K562 (cell line): ENCODE results near the gene UNC119. TPM values are rescaled to one million over a fixed set of nuclear protein-coding genes. Genes with fewer than 3 reads are reported as not detected.

Experiments
- ATAC-seq: fragments of 200-7000 bp; cut with Tn5 transposase; 3 replicates; pipeline ENCODE4 v1.9.1; 2020; ENCODE audit warnings: moderate library complexity
- BruUV-seq: library from RNA; stranded (reverse); fragments of 400-500 nt; replicated peaks from 2 replicates; lab custom pipeline; 2021; lab: Mats Ljungman, UMichigan
- CTCF ChIA-PET: fragments of 300-600 bp; formaldehyde crosslinking; extraction: SDS; loops from one replicate; lab custom pipeline; 2021; ENCODE audit warnings: low intra/inter-chr PET ratio; lab: Yijun Ruan, JAX
- POLR2A ChIA-PET: fragments of 300-600, 350-650 bp; sonication (Branson Sonifier 250); formaldehyde crosslinking; extraction: SDS; loops from one replicate; lab custom pipeline; 2021; ENCODE audit warnings: antibody characterized with exemption, inconsistent platforms; lab: Yijun Ruan, JAX
- DNase-seq, 4 experiments: peaks; one replicate each; pipeline versions ENCODE4 v3.0.0 to v3.0.0-alpha.2; 2011 to 2018; ENCODE audit warnings: low spot score in 3 of 4, mixed read lengths in 3 of 4; ENCODE audit errors: extremely low read depth in 1 of 4
- FAIRE-seq: peaks from 2 replicates; lab custom pipeline; 2011; peaks lifted over from hg19 to GRCh38; lab: Jason Lieb, UNC
- H2AFZ ChIP-seq: 2 replicates; pipeline ENCODE4 v1.6.0; 2011; ENCODE audit warnings: low read depth, low read length, control low read depth, inconsistent platforms
- H3K27ac ChIP-seq: fragments of 200-600 bp; 3 replicates; pipeline ENCODE4 v1.8.0; 2011; ENCODE audit warnings: low read depth, mild to moderate bottlenecking, control low read depth, inconsistent platforms, low read length, moderate library complexity, mixed read lengths; ENCODE audit errors: extremely low read depth
- H3K27me3 ChIP-seq, 2 experiments: fragments of 300-600 bp in 1 of 2; 2 replicates in 1 of 2; 3 replicates in 1 of 2; pipeline versions ENCODE4 v1.6.0 to v1.8.0; 2011; ENCODE audit warnings: inconsistent platforms in 2 of 2, low read length in 2 of 2, mild to moderate bottlenecking in 1 of 2, mixed read lengths in 1 of 2, moderate library complexity in 1 of 2; ENCODE audit not compliant: control insufficient read depth in 2 of 2, insufficient read depth in 2 of 2
- H3K36me3 ChIP-seq: fragments of 300-600 bp; 3 replicates; pipeline ENCODE4 v1.8.0; 2011; ENCODE audit warnings: mild to moderate bottlenecking, low read length, inconsistent platforms; ENCODE audit not compliant: control insufficient read depth, insufficient read depth
- H3K4me1 ChIP-seq, 2 experiments: fragments of 200-600 bp in 1 of 2; replicated peaks in 1 of 2; 2 replicates in 1 of 2; 3 replicates in 1 of 2; pipeline versions ENCODE4 v1.5.1 to v1.8.0; 2011; ENCODE audit warnings: inconsistent platforms in 2 of 2, low read length in 2 of 2, mild to moderate bottlenecking in 1 of 2, mixed read lengths in 1 of 2, moderate library complexity in 1 of 2; ENCODE audit not compliant: control insufficient read depth in 2 of 2, insufficient read depth in 2 of 2
- H3K4me2 ChIP-seq: 2 replicates; pipeline ENCODE4 v1.6.1; 2011; ENCODE audit warnings: low read length, control low read depth, inconsistent platforms, mixed read lengths; ENCODE audit not compliant: insufficient read depth
- H3K4me3 ChIP-seq: fragments of 200-600 bp; sonication (generic), shearing (Covaris generic); 2 replicates; pipeline ENCODE4 v1.5.1; 2016; ENCODE audit warnings: control low read depth, inconsistent platforms
- H3K79me2 ChIP-seq: fragments of 200-600 bp; 3 replicates; pipeline ENCODE4 v1.8.0; 2011; ENCODE audit warnings: low read length, inconsistent platforms; ENCODE audit not compliant: control insufficient read depth, insufficient read depth
- H3K9ac ChIP-seq, 2 experiments: 2 replicates each; pipeline versions ENCODE4 v1.6.0 to v1.6.1; 2011; ENCODE audit warnings: low read depth in 2 of 2, low read length in 2 of 2, control low read depth in 1 of 2, inconsistent platforms in 1 of 2, mild to moderate bottlenecking in 1 of 2, mixed read lengths in 1 of 2; ENCODE audit not compliant: insufficient read depth in 1 of 2
- H3K9me1 ChIP-seq: one replicate; pipeline ENCODE4 v1.6.0; 2011; ENCODE audit warnings: inconsistent platforms, mild to moderate bottlenecking, low read length, moderate library complexity; ENCODE audit not compliant: control insufficient read depth, insufficient read depth
- H3K9me3 ChIP-seq: replicated peaks from 2 replicates; pipeline ENCODE4 v1.5.1; 2011; ENCODE audit warnings: low read depth, low read length, inconsistent platforms; ENCODE audit not compliant: control insufficient read depth, insufficient read depth
- H4K20me1 ChIP-seq: replicated peaks from 2 replicates; pipeline ENCODE4 v1.6.1; 2011; ENCODE audit warnings: low read length, inconsistent platforms, mixed read lengths; ENCODE audit not compliant: control insufficient read depth, insufficient read depth
- ZNF184 ChIP-seq: sonication (generic); formaldehyde crosslinking; IDR thresholded peaks from 2 replicates; pipeline ENCODE4 v1.5.0; 2020; ENCODE audit warnings: missing genetic modification reagents
- ZNF408 ChIP-seq: fragments of 250-450 bp; sonication (Bioruptor Pico); IDR thresholded peaks from 2 replicates; pipeline ENCODE4 v1.4.0; 2020; ENCODE audit warnings: low read depth, mild to moderate bottlenecking, moderate library complexity
- WGBS: fragments of 100-300 bp; shearing (Covaris generic); methylation state at CpG from one replicate; pipeline ENCODE4 v1.1.6; 2016; ENCODE audit warnings: low coverage, mixed read lengths; ENCODE audit not compliant: insufficient coverage; ENCODE audit errors: missing lambda C conversion rate; 5-methylcytosine and 5-hydroxymethylcytosine counted together
- in situ Hi-C: fragments of 300-500 bp; cut with MboI; formaldehyde crosslinking; loops from 4 replicates; pipeline ENCODE4 v1.15.0; 2018; ENCODE audit warnings: inconsistent platforms, mixed read lengths
- intact Hi-C: fragments of 100-400 bp; cut with micrococcal nuclease; formaldehyde crosslinking; loops from 2 replicates; pipeline ENCODE4 v1.14.2; 2022
- polyA plus RNA-seq, 8 experiments: library from polyadenylated mRNA; depleted of rRNA in 4 of 8; stranded (reverse) in 5 of 8; unstranded in 3 of 8; fragments of >200 nt; fragmentation: Nextera tagmentation in 2 of 8; fragmentation: Illumina TruSeq in 1 of 8; extraction: Ambion mirVana in 2 of 8; extraction: Trizol in 1 of 8; gene quantifications; 2 replicates each; pipeline versions ENCODE4 v1.2.1 to v1.2.3, GENCODE V29; 2011 to 2014; ENCODE audit warnings: inconsistent platforms in 1 of 8, missing spikeins in 1 of 8
- total RNA-seq, 7 experiments: library from RNA; depleted of rRNA in 6 of 7; stranded (reverse); fragments of >200 nt in 6 of 7; fragmentation: Illumina TruSeq in 2 of 7; extraction: Trizol in 2 of 7; gene quantifications; 2 replicates each; pipeline versions ENCODE4 v1.2.1 to v1.2.3, GENCODE V29; 2011 to 2021; ENCODE audit warnings: low replicate concordance in 1 of 7
- TF ChIP-seq, protein P1 (sequence below), 3 experiments: IDR thresholded peaks in 2 of 3; conservative IDR thresholded peaks in 1 of 3; 2 replicates each; pipeline ENCODE4 v1.5.1; 2011 to 2012; ENCODE audit warnings: low read length in 3 of 3, mild to moderate bottlenecking in 3 of 3, control low read depth in 2 of 3, improper control_type of control experiment in 1 of 3, inconsistent platforms in 1 of 3, low read depth in 1 of 3, mixed read lengths in 1 of 3, moderate library complexity in 1 of 3; ENCODE audit not compliant: insufficient read depth in 2 of 3
- TF ChIP-seq, protein P2 (sequence below): fragments of 450-650 bp; IDR thresholded peaks from 2 replicates; pipeline ENCODE4 v1.6.1; 2018; ENCODE audit warnings: mild to moderate bottlenecking, low read depth; ENCODE audit not compliant: partially characterized antibody
- TF ChIP-seq, protein P3 (sequence below): fragments of 450-650 bp; conservative IDR thresholded peaks from 2 replicates; pipeline ENCODE4 v1.6.1; 2016; ENCODE audit warnings: missing genetic modification characterization, low read depth, mild to moderate bottlenecking, control low read depth, missing compliant biosample characterization

Gene UNC119
- total and polyA plus RNA-seq, 9 of the 15 experiments (the other 6 are each of a cell fraction or from before 2014, with no cell fraction given): 0.37 to 47.7 (median 16.3) TPM

DNA sequence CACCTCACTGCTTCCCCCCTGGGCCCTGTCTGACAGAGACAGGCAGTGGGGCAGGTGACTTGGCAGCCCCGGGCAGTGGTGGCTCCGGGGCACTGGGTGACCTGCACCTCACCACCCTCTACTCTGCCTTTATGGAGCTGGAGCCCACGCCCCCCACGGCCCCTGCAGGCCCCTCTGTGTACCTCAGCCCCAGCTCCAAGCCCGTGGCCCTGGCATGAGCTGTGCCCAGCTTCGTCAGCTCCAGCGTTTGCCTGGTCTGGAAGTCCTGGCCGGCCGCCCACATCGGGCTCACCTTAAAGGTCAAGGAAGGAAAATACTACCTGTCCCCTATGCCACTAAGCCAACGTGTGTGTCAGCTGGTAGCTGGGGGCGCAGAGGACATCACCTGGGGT lies 15.2 kb downstream of the UNC119 start:
- ChIA-PET POLR2A (interaction anchor here (1.1 kb wide), 2 partner anchors 14 to 18 kb away, joined by 4 to 5 read pairs; no protein-coding TSS in a partner anchor), CTCF (no interaction called here)
- H3K4me3 ChIP-seq: no peak overlapping the region
- H3K36me3 ChIP-seq: no peaks in the 10 kb centered on the region
- H3K4me2 ChIP-seq: no peak overlapping the region
- BruUV-seq: no TSS peak
- no peaks in the 10 kb centered on the region for H3K9me1 ChIP-seq
- in situ Hi-C loops: loop anchor here (5.0 kb wide), 1 partner anchor 40 kb away; no protein-coding TSS in a partner anchor
- no peaks in the 10 kb centered on the region for H3K79me2 ChIP-seq
- TF ChIP-seq, protein P1, sequence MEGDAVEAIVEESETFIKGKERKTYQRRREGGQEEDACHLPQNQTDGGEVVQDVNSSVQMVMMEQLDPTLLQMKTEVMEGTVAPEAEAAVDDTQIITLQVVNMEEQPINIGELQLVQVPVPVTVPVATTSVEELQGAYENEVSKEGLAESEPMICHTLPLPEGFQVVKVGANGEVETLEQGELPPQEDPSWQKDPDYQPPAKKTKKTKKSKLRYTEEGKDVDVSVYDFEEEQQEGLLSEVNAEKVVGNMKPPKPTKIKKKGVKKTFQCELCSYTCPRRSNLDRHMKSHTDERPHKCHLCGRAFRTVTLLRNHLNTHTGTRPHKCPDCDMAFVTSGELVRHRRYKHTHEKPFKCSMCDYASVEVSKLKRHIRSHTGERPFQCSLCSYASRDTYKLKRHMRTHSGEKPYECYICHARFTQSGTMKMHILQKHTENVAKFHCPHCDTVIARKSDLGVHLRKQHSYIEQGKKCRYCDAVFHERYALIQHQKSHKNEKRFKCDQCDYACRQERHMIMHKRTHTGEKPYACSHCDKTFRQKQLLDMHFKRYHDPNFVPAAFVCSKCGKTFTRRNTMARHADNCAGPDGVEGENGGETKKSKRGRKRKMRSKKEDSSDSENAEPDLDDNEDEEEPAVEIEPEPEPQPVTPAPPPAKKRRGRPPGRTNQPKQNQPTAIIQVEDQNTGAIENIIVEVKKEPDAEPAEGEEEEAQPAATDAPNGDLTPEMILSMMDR (IDR thresholded peaks at IDR 0.05 in 2 of 3, conservative IDR thresholded peaks at IDR 0.05 in 1 of 3; ENCODE audit: insufficient read depth in 2 of 3, low read depth in 1 of 3, low read length in 3 of 3): no peak
- TF ChIP-seq, protein P2, sequence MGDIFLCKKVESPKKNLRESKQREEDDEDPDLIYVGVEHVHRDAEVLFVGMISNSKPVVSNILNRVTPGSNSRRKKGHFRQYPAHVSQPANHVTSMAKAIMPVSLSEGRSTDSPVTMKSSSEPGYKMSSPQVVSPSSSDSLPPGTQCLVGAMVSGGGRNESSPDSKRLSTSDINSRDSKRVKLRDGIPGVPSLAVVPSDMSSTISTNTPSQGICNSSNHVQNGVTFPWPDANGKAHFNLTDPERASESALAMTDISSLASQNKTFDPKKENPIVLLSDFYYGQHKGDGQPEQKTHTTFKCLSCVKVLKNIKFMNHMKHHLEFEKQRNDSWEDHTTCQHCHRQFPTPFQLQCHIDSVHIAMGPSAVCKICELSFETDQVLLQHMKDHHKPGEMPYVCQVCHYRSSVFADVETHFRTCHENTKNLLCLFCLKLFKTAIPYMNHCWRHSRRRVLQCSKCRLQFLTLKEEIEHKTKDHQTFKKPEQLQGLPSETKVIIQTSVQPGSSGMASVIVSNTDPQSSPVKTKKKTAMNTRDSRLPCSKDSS: no peak
- TF ChIP-seq, protein P3, sequence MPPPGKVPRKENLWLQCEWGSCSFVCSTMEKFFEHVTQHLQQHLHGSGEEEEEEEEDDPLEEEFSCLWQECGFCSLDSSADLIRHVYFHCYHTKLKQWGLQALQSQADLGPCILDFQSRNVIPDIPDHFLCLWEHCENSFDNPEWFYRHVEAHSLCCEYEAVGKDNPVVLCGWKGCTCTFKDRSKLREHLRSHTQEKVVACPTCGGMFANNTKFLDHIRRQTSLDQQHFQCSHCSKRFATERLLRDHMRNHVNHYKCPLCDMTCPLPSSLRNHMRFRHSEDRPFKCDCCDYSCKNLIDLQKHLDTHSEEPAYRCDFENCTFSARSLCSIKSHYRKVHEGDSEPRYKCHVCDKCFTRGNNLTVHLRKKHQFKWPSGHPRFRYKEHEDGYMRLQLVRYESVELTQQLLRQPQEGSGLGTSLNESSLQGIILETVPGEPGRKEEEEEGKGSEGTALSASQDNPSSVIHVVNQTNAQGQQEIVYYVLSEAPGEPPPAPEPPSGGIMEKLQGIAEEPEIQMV (tag): no peak
- TF ChIP-seq ZNF408 (no peak), ZNF184 (no peak)
- peaks cover 4 to 45% of the 10 kb centered on the region in 2 experiments; a peak in 4 of 5 replicates for H3K27me3 ChIP-seq
- no peak overlapping the region for H2AFZ ChIP-seq
- no peak for FAIRE-seq
- H3K9me3 ChIP-seq: no peaks in the 10 kb centered on the region
- DNase-seq: no peak
- ATAC-seq: no peak
- no peak overlapping the region; a peak in 1 of 4 replicates for H3K9ac ChIP-seq
- no peak overlapping the region for H3K27ac ChIP-seq
- 1% methylated on average over 8 of the region's 12 CpGs for WGBS
- peaks cover 18% of the 10 kb centered on the region; the same call in 1 of the 2 replicates for H4K20me1 ChIP-seq
- peaks cover 0 to 15% of the 10 kb centered on the region in 2 experiments; a peak in 3 of 5 replicates for H3K4me1 ChIP-seq
- intact Hi-C loops: no loop called here
